Esophagus squamous epithelium (tissue), 5 donors: ENCODE results near the gene NMS. TPM values are rescaled to one million over a fixed set of nuclear protein-coding genes. Genes with fewer than 3 reads are reported as not detected.

Experiments
- DNase-seq: peaks from one replicate; lab custom pipeline; 2025; lab: John Stamatoyannopoulos, UW
- H3K27ac ChIP-seq, 4 donors: fragments of 200-600 bp; sonication (generic); one replicate each; pipeline ENCODE4 v1.5.1; 2016 to 2019; ENCODE audit warnings: mild to moderate bottlenecking in 1 of 4
- H3K27me3 ChIP-seq, 4 donors: fragments of 200-600 bp; sonication (generic); 1 replicate in 3 of 4; 2 replicates in 1 of 4; pipeline versions ENCODE4 v1.5.1 to v1.6.0; 2017 to 2021; ENCODE audit warnings: antibody characterized with exemption in 1 of 4
- H3K36me3 ChIP-seq, 3 donors: fragments of 200-600 bp; sonication (generic); one replicate each; pipeline ENCODE4 v1.5.1; 2016 to 2019
- H3K4me1 ChIP-seq, 3 donors: fragments of 200-600 bp; sonication (generic); one replicate each; pipeline ENCODE4 v1.5.1; 2017 to 2019
- H3K4me3 ChIP-seq, 4 donors: fragments of 200-600 bp; sonication (generic); 1 replicate in 3 of 4; 2 replicates in 1 of 4; pipeline ENCODE4 v1.5.1; 2016 to 2019; ENCODE audit warnings: mild to moderate bottlenecking in 2 of 4, moderate library complexity in 1 of 4
- H3K9me3 ChIP-seq, 3 donors: fragments of 200-600 bp; sonication (generic); one replicate each; pipeline ENCODE4 v1.5.1; 2016 to 2019
- CTCF ChIP-seq, 6 experiments: fragments of 450-650 bp in 4 of 6; fragments of 200-600 bp in 2 of 6; sonication (generic) in 2 of 6; IDR thresholded peaks; one replicate each; pipeline ENCODE4 v1.5.1; 2016 to 2019; ENCODE audit warnings: antibody characterized with exemption in 6 of 6, mild to moderate bottlenecking in 4 of 6, moderate library complexity in 4 of 6
- POLR2A ChIP-seq, 4 donors: fragments of 450-650 bp; IDR thresholded peaks; one replicate each; pipeline ENCODE4 v1.6.1; 2017; ENCODE audit warnings: antibody characterized with exemption in 4 of 4, mild to moderate bottlenecking in 4 of 4, moderate library complexity in 3 of 4
- WGBS, 2 donors: methylation state at CpG; one replicate each; pipeline ENCODE4 v1.1.5; 2018; 5-methylcytosine and 5-hydroxymethylcytosine counted together
- intact Hi-C: fragments of 100-400 bp; cut with DNase I; formaldehyde crosslinking; loops from one replicate; pipeline ENCODE4 v1.15.0; 2022
- total RNA-seq, 4 donors: library from RNA; depleted of rRNA; stranded (reverse); fragments of >200 nt; gene quantifications; one replicate each; pipeline ENCODE4 v1.1.0, GENCODE V29; 2016
- donor health status: DM: yes; HTN: yes; CAD: no.

Gene NMS
- total RNA-seq, 4 donors from 2014 or later: not detected

- no peak overlapping the region for H3K27ac ChIP-seq
- DNase-seq: no peak
- no peak for TF ChIP-seq CTCF (IDR thresholded peaks at IDR 0.05)
- TF ChIP-seq POLR2A (IDR thresholded peaks at IDR 0.05): no peak
- no peaks in the 10 kb centered on the region for H3K27me3 ChIP-seq
- no peaks in the 10 kb centered on the region for H3K36me3 ChIP-seq
- H3K4me1 ChIP-seq: no peaks in the 10 kb centered on the region
- intact Hi-C loops: no loop called here
- 77 to 95% methylated on average over 1 of the region's 1 CpG for WGBS, 2 donors
- H3K9me3 ChIP-seq: peaks cover 0 to 11% (median 7%) of the 10 kb centered on the region in 3 donors
- H3K4me3 ChIP-seq: no peak overlapping the region
Measured at GRCh38 chr2:100460904-100461530, 9.3 kb upstream of the NMS start.

- TF ChIP-seq POLR2A (IDR thresholded peaks at IDR 0.05) (no peak), CTCF (IDR thresholded peaks at IDR 0.05) (no peak)
- no peak for DNase-seq
- 18 to 41% methylated on average over 15 to 16 of the region's 16 CpGs for WGBS, 2 donors
Measured at GRCh38 chr2:100470898-100471514, 724 bp downstream of the NMS start.

GRCh38 chr2:100476606-100477005 is 6.3 kb downstream of the NMS start:
- intact Hi-C loops: no loop called here

More at GRCh38 chr2:100470898-100471514, 724 bp downstream of the NMS start:
- Histone ChIP-seq H3K27ac (no peak overlapping the region), H3K27me3 (peaks cover 0 to 36% (median 0%) of the 10 kb centered on the region in 4 donors), H3K4me3 (no peak overlapping the region), H3K9me3 (no peaks in the 10 kb centered on the region), H3K4me1 (no peaks in the 10 kb centered on the region), H3K36me3 (no peaks in the 10 kb centered on the region)
- intact Hi-C loops: no loop called here

GRCh38 chr2:100482741-100483140 is 12.5 kb downstream of the NMS start:
- Histone ChIP-seq H3K4me3 (no peak overlapping the region), H3K36me3 (no peaks in the 10 kb centered on the region), H3K9me3 (no peaks in the 10 kb centered on the region), H3K4me1 (no peaks in the 10 kb centered on the region), H3K27me3 (peaks cover 0 to 7% (median 0%) of the 10 kb centered on the region in 4 donors), H3K27ac (no peak overlapping the region)
- WGBS, 2 donors: 0 to 60% methylated on average over 1 to 2 of the region's 4 CpGs
- intact Hi-C loops: no loop called here
- TF ChIP-seq POLR2A (IDR thresholded peaks at IDR 0.05) (no peak), CTCF (IDR thresholded peaks at IDR 0.05) (no peak)
- no peak for DNase-seq

More at GRCh38 chr2:100476606-100477005, 6.3 kb downstream of the NMS start:
- Histone ChIP-seq H3K9me3 (no peaks in the 10 kb centered on the region), H3K27me3 (peaks cover 0 to 16% (median 0%) of the 10 kb centered on the region in 4 donors), H3K4me3 (no peak overlapping the region), H3K36me3 (no peaks in the 10 kb centered on the region), H3K27ac (no peak overlapping the region), H3K4me1 (no peaks in the 10 kb centered on the region)
- DNase-seq: no peak
- WGBS, 2 donors: 80 to 82% methylated on average over 8 of the region's 8 CpGs
- TF ChIP-seq CTCF (IDR thresholded peaks at IDR 0.05) (no peak), POLR2A (IDR thresholded peaks at IDR 0.05) (no peak)

- intact Hi-C loops: no loop called here
- TF ChIP-seq POLR2A (IDR thresholded peaks at IDR 0.05) (no peak), CTCF (IDR thresholded peaks at IDR 0.05) (no peak)
- Histone ChIP-seq H3K36me3 (no peaks in the 10 kb centered on the region), H3K4me1 (no peaks in the 10 kb centered on the region), H3K27me3 (no peaks in the 10 kb centered on the region), H3K27ac (no peak overlapping the region), H3K4me3 (no peak overlapping the region), H3K9me3 (no peaks in the 10 kb centered on the region)
- no peak for DNase-seq
- 59 to 77% methylated on average over 5 of the region's 5 CpGs for WGBS, 2 donors
Measured at GRCh38 chr2:100483895-100484294, 13.6 kb downstream of the NMS start.
